ENCODE results near the gene OGG1.

OGG1 gene

GRCh38 chr3:9716801-9717555 lies 32.8 kb upstream of the OGG1 start:
- H3K4me3 ChIP-seq (ENCODE audit: low read depth, low read length), result no peak overlapping the region
- no peak for TF ChIP-seq CTCF (IDR thresholded peaks at IDR 0.05; ENCODE audit: insufficient read depth, low read depth, low read length, missing control alignments)
- no peak for DNase-seq (ENCODE audit: low read depth)

DNA sequence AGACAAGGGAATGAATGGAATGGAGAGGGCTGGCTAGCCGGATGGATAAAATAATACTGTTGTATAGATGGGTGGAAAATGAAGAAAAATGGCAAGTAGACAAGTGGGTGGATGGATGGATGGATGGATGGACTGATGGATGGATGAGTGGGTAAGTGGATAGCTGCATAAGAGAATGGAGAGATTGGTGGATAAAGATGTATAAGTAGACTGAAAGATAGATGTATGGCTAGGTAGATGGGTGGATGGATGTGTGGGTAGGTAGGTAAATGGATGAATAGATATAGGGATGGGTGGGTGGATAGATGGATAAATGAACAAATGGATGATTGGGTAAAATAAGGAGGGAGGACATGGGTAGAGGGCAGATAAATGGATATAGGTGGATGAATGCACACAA lies 32.2 kb upstream of the OGG1 start:
- DNase-seq (ENCODE audit: low read depth), result no peak
- TF ChIP-seq CTCF (IDR thresholded peaks at IDR 0.05; ENCODE audit: insufficient read depth, low read depth, low read length, missing control alignments), result no peak
- no peak overlapping the region for H3K4me3 ChIP-seq (ENCODE audit: low read depth, low read length)

GRCh38 chr3:9718118-9718517 lies 31.6 kb upstream of the OGG1 start:
- no peak for TF ChIP-seq CTCF (IDR thresholded peaks at IDR 0.05; ENCODE audit: insufficient read depth, low read depth, low read length, missing control alignments)
- no peak overlapping the region for H3K4me3 ChIP-seq (ENCODE audit: low read depth, low read length)
- DNase-seq (ENCODE audit: low read depth), result no peak

- no peak overlapping the region for H3K4me3 ChIP-seq (ENCODE audit: low read depth, low read length)
- no peak for DNase-seq (ENCODE audit: low read depth)
- no peak for TF ChIP-seq CTCF (IDR thresholded peaks at IDR 0.05; ENCODE audit: insufficient read depth, low read depth, low read length, missing control alignments)
Observed at GRCh38 chr3:9721015-9721699, 28.6 kb upstream of the OGG1 start.

DNA sequence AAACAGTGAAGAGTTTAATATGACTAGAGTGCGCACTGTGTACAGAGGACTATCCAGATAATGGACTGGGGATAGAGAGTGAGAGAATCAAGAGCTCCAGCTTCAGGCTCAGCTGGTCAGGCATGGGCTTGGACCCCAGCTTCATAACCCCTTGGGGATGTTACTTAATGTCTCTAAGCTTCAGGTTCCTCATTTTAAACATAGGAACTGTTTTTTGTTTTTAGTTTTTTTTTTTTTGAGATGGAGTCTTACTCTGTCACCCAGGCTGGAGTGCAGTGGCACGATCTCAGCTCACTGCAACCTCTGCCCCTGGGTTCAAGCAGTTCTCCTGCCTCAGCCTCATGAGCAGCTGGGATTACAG lies 28.1 kb upstream of the OGG1 start:
- H3K4me3 ChIP-seq (ENCODE audit: low read depth, low read length), result no peak overlapping the region
- no peak for DNase-seq (ENCODE audit: low read depth)
- TF ChIP-seq CTCF (IDR thresholded peaks at IDR 0.05; ENCODE audit: insufficient read depth, low read depth, low read length, missing control alignments), result no peak

GRCh38 chr3:9725775-9726515 lies 23.8 kb upstream of the OGG1 start:
- H3K4me3 ChIP-seq (ENCODE audit: low read depth, low read length), result no peak overlapping the region

More at GRCh38 chr3:9725775-9726515, 23.8 kb upstream of the OGG1 start:
- TF ChIP-seq CTCF (IDR thresholded peaks at IDR 0.05; ENCODE audit: insufficient read depth, low read depth, low read length, missing control alignments), result no peak
- DNase-seq (ENCODE audit: low read depth), result no peak
